ENCODE results near the gene IL9.
"Not testable (repeated sequence)": the region's sequence is repeated elsewhere in the genome, so short reads cannot be mapped to it uniquely, and the experiment has no call there.

IL9 gene

GRCh38 chr5:135864503-135865435, 30.9 kb downstream of the IL9 start:
- DNase-seq, result no peak

DNA sequence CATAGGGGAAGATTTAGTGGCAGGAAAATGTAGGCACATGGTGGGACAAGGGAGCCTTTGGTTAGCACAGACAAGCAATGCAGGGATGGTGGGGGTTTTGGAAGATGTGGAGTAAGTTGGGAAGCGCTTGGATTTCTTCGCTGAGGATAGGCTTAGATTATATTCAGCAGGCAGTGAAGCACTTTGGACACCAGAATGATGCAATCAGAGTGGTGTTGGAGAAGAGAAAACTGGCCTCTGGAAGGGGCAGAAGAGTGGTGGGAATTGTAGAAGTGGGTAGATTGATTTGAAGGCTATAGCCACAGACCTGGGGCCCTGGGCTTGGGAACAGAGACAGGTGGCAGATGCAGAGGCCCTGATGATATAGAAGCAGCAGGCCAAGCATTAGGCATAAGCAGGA, 32.9 kb downstream of the IL9 start:
- no peak for DNase-seq

- no peak for DNase-seq
These were observed 33.6 kb downstream of the IL9 start for GRCh38 chr5:135862086-135862485.

DNA sequence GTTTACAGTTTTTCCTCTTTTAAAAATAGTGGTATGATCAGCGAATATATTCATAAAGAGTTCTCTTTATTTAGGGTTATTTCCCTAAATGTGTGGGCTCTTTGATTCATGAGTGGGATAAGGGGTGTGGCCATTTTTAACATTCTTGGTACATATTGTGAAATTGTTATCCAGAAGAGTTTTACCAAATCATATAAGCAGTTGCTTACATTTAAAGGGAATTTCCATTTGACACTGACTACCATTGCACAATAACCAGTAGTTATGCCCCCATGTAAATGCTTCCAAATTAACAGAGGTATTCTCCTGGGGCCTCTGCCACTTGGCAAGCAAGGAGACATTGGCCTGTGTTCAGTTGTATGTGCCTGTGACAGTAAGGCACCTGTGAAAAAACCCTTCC, 34.0 kb downstream of the IL9 start:
- no peak for DNase-seq

DNA sequence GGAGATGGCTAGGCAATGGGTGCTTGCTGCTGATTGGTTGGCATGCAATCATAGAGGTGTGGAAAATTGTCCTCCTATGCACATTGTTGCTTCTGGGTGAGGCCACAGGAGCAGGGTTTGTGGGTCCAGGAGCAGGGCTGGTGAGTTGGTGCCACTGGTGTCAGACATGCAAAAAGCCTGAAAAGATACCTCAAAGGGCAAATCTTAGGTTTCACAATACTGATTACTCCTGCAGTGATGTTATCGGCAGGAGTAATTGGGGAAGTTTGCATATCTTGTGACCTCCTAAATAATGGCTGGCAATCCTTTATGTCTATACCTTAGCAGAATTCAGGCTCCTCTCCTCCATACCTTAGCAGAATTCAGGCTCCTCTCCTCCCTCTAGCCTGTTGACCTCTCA, 36.0 kb downstream of the IL9 start:
- DNase-seq, result no peak

- DNase-seq, result not testable (repeated sequence)
These were observed 36.5 kb downstream of the IL9 start for GRCh38 chr5:135859186-135859585.

DNA sequence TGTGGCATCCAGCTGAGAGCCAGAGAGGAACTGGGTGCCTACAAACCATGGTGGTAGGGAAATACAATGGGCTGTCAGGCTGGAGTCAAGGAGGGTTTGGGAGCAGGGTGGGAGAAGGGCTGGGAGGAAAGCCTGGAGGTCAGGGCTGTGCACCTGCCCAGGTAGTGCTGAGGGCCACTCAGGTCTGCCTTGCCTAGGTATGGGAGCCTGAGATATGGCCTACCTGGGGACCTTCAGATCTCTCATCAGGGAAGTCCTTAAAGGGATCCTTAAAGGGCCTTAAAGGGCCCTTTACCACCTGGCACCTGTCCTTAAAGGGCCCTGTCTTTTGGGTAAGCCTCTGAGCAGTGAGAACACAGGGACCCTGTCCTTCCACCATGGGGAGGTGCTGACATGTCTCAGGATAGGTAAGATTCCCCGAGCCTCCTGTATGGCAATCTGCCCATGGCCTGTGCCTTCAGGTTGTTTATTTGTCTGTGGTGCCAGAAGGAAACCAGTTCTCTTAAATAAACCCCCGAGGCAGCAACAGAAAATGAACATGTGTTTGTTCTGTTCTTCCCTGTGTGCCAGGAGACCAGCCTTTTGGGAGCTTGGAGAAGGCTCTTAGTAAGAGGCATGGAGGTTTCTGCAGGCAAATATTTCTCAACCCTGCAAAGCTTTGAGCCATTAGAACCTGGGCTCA, 37.9 kb downstream of the IL9 start:
- no peak for DNase-seq

DNA sequence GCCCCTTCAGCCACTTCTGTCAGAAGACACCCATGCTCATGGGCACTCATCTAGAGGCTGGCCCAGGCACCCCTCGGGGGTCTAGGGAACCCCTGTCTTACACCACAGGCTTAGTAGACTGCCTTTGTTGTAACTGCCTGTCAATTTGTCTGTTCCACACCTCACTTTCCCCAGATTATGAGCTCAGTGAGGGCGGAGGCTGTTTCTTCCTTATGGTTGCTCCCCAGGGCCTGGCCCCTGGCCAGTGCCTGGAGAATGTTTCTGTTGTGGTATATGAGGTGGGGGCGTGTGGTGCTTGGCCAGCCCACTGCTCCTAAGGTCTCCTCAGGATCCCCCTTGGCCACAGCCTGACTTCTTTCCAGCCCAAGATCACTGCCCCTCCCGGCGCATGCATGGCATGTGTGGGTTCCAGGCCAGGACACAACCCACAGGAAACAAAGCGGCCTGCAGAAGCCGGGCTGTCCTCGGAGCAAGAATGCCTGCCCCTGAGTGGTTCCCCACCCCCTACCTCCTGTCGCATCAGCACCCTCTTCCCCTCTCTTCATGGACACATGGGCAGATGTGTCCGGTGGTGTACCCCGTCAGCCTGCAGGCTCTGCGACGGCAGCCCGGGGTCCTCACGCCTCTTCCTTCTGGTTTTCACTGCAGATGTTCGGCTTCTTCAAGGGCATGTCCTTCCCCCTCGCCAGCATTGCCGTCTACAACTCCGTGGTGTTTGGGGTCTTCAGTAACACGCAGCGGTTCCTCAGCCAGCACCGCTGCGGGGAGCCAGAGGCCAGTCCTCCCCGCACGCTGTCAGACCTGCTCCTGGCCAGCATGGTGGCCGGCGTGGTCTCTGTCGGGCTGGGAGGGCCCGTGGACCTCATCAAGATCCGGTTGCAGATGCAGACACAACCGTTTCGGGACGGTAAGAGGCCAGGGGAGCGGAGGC, 43.5 kb downstream of the IL9 start:
- no peak for DNase-seq

GRCh38 chr5:135851186-135851914, 44.3 kb downstream of the IL9 start:
- no peak for DNase-seq

GRCh38 chr5:135850671-135851070, 45.0 kb downstream of the IL9 start:
- DNase-seq, result no peak

DNA sequence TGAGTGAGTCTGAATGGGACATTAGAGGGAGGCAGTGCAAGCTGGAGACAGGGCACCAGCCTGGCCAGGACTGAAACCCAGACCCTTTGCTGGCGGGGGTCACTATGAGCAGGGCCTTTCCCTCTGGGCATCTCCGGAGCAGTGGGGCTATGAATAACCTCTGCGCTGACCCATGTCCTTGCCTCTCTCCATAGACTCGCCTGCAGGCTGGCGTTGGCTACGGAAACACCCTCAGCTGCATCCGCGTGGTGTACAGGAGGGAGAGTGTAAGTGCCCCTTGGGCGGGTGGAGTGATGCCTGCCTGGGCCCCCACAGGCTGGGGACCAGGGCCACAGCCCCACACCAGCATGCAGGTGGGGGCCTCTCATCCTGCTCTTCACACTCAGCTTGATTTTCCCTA, 45.4 kb downstream of the IL9 start:
- DNase-seq, result no peak

GRCh38 chr5:135847976-135848375, 47.7 kb downstream of the IL9 start:
- no peak for DNase-seq

GRCh38 chr5:135846311-135846710, 49.3 kb downstream of the IL9 start:
- no peak for DNase-seq

GRCh38 chr5:135843571-135844337, 51.9 kb downstream of the IL9 start:
- no peak for DNase-seq

DNA sequence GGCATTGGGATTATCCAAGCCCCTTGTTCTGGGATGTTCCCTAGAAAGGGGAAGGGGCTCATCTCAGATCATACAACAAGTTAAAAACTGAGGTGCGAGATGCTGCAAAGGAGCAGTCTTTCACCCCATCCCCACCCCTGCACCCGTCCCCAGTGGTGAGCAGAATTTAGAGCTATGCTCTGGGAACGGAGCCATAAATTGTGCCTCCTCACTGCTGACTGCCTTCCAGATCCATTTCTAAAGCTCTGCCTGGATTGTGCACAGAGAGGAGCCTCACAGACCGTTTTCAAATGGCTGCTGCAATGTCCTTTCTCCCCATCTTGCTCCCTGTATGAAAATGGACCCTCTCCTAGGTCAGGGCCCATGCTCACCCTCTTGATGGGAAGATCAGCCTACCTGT, 52.9 kb downstream of the IL9 start:
- no peak for DNase-seq
